GM20000 (cell line): ENCODE measurements around the gene SH3PXD2A.

Experiments used
- DNase-seq: peaks from one replicate; pipeline ENCODE4 v3.0.0; 2012; ENCODE audit warnings: low spot score
- CTCF ChIP-seq: IDR thresholded peaks from 2 replicates; pipeline ENCODE4 v1.5.1; 2012; ENCODE audit warnings: mild to moderate bottlenecking, control low read depth; ENCODE audit errors: extremely low read depth, missing control alignments

Gene SH3PXD2A

GRCh38 chr10:103714232-103714891, 141.0 kb downstream of the SH3PXD2A start:
- no peak for TF ChIP-seq CTCF
- no peak for DNase-seq

GRCh38 chr10:103713676-103714075, 141.7 kb downstream of the SH3PXD2A start:
- no peak for TF ChIP-seq CTCF
- DNase-seq = no peak

- peak; percentile 89 for TF ChIP-seq CTCF
- peak; percentile 78 for DNase-seq
Measured at GRCh38 chr10:103712898-103713498, 142.4 kb downstream of the SH3PXD2A start.

GRCh38 chr10:103712146-103712545, 143.2 kb downstream of the SH3PXD2A start:
- no peak for TF ChIP-seq CTCF

GRCh38 chr10:103711351-103711994, 143.9 kb downstream of the SH3PXD2A start:
- no peak for TF ChIP-seq CTCF

More at GRCh38 chr10:103712146-103712545, 143.2 kb downstream of the SH3PXD2A start:
- DNase-seq = no peak

GRCh38 chr10:103710490-103710889, 144.9 kb downstream of the SH3PXD2A start:
- no peak for TF ChIP-seq CTCF
- DNase-seq = no peak

More at GRCh38 chr10:103711351-103711994, 143.9 kb downstream of the SH3PXD2A start:
- no peak for DNase-seq

- no peak for DNase-seq
- TF ChIP-seq CTCF = no peak
Measured at GRCh38 chr10:103709341-103709920, 145.9 kb downstream of the SH3PXD2A start.
